ENCODE measurements around the gene CA12. TPM values are rescaled to one million over a fixed set of nuclear protein-coding genes. Genes with fewer than 3 reads are reported as not detected.

CA12 gene
- total and polyA plus RNA-seq, 9 of the 15 experiments (the other 6 are each of a cell fraction or from before 2014, with no cell fraction given) = 0.01 to 0.78 (median 0.15) TPM; not detected in 1

GRCh38 chr15:63344731-63345390 is 36.8 kb downstream of the CA12 start (continued):
- TF ChIP-seq MYNN (IDR thresholded peaks at IDR 0.05) (0 out of 2 replicates have a peak, but pooled peaks have one; percentile 43), MYNN (CRISPR knock-in tag; IDR thresholded peaks at IDR 0.05) (no peak), ESRRB (CRISPR knock-in tag; IDR thresholded peaks at IDR 0.05; ENCODE audit: borderline replicate concordance) (no peak), SMARCA4 (IDR thresholded peaks at IDR 0.05) (peak; percentile 97), TCF15 (CRISPR knock-in tag; IDR thresholded peaks at IDR 0.05) (peak; percentile 73; the same call in 1 of the 2 replicates), STAT5B (CRISPR knock-in tag; IDR thresholded peaks at IDR 0.05) (no peak), ZNF830 (CRISPR knock-in tag; IDR thresholded peaks at IDR 0.05) (0 out of 2 replicates have a peak, but pooled peaks have one; percentile 18), ZNF121 (CRISPR knock-in tag; conservative IDR thresholded peaks at IDR 0.05) (no peak), SMAD3 (CRISPR knock-in tag; conservative IDR thresholded peaks at IDR 0.05) (no peak), ZC3H8 (IDR thresholded peaks at IDR 0.05) (no peak), POLR3G (IDR thresholded peaks at IDR 0.05; ENCODE audit: extremely low read depth, insufficient read length, insufficient replicate concordance) (no peak), ZNF41 (CRISPR knock-in tag; conservative IDR thresholded peaks at IDR 0.05) (peak; percentile 82), SRSF1 (IDR thresholded peaks at IDR 0.05; ENCODE audit: low read depth, low read length) (no peak), RHOXF2B (CRISPR knock-in tag; conservative IDR thresholded peaks at IDR 0.05) (no peak), HDAC3 (IDR thresholded peaks at IDR 0.05; ENCODE audit: borderline replicate concordance, partially characterized antibody) (peak; percentile 15), YY1 (IDR thresholded peaks at IDR 0.05; ENCODE audit: borderline replicate concordance in 1 of 3, control insufficient read depth in 1 of 3, extremely low read depth in 1 of 3, insufficient read depth in 3 of 3, insufficient read length in 1 of 3, insufficient replicate concordance in 2 of 3, low read depth in 1 of 3, low read length in 2 of 3) (peak in 1 of 3 experiments; percentile 21), ZNF518B (CRISPR knock-in tag; IDR thresholded peaks at IDR 0.05) (no peak), THAP12 (CRISPR knock-in tag; IDR thresholded peaks at IDR 0.05) (no peak), ZNF436 (CRISPR knock-in tag; IDR thresholded peaks at IDR 0.05) (no peak), NR3C1 (CRISPR knock-in tag; IDR thresholded peaks at IDR 0.05) (no peak), ZBTB33 (CRISPR knock-in tag; IDR thresholded peaks at IDR 0.05) (no peak)
